Gastroesophageal sphincter (tissue), 3 donors: ENCODE results near the gene TLR1.

Experiments
- EP300 ChIP-seq: sonication (generic); formaldehyde crosslinking; IDR thresholded peaks from one replicate; pipeline ENCODE4 v1.6.1; 2017; ENCODE audit warnings: antibody characterized with exemption, mild to moderate bottlenecking
- TF ChIP-seq, protein P1 (sequence below), 4 experiments: fragments of 200-600 bp in 2 of 4; fragments of 450-650 bp in 2 of 4; sonication (generic) in 1 of 4; IDR thresholded peaks; one replicate each; pipeline ENCODE4 v1.5.1; 2017 to 2019; ENCODE audit warnings: antibody characterized with exemption in 4 of 4, mild to moderate bottlenecking in 2 of 4, moderate library complexity in 2 of 4

DNA sequence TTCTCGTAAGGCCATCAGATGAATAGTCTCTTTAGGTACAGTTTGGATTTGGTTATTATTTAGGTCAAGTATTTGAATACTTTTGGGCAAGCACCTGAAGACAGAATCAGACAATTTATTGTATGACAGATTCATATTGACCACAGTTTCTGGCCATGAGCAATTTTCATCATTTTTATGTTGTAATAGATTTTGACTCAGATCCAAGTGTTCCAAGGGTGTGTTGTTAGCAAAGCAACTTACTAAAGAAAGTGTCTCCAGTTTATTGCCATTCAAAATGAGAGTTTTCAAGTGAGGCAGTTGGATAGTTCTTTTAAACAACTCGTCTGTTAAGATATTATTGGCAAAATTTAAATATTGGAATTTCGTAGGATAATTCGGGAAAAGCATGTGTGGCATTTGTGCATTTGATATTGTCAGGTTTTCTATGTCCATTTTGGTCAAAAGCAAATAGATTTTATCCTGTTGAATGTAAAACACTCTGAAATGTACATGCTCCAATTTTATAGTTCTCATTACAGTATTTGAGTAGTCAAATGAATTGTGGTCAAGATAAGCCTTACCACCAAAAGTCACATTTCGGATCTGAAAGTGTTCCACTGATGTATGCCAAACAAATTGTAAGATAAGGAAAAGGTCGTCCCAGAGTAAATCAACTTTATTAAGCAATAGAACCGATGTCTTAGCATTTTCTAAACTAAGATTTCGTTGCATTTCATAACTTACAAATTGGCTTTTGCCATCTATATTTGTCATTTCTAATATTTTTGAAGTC lies 30.2 kb downstream of the TLR1 start:
- TF ChIP-seq, protein P1, sequence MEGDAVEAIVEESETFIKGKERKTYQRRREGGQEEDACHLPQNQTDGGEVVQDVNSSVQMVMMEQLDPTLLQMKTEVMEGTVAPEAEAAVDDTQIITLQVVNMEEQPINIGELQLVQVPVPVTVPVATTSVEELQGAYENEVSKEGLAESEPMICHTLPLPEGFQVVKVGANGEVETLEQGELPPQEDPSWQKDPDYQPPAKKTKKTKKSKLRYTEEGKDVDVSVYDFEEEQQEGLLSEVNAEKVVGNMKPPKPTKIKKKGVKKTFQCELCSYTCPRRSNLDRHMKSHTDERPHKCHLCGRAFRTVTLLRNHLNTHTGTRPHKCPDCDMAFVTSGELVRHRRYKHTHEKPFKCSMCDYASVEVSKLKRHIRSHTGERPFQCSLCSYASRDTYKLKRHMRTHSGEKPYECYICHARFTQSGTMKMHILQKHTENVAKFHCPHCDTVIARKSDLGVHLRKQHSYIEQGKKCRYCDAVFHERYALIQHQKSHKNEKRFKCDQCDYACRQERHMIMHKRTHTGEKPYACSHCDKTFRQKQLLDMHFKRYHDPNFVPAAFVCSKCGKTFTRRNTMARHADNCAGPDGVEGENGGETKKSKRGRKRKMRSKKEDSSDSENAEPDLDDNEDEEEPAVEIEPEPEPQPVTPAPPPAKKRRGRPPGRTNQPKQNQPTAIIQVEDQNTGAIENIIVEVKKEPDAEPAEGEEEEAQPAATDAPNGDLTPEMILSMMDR (IDR thresholded peaks at IDR 0.05), result no peak
- no peak for TF ChIP-seq EP300
